ENCODE results near the gene GALNTL6.

The GALNTL6 gene

DNA sequence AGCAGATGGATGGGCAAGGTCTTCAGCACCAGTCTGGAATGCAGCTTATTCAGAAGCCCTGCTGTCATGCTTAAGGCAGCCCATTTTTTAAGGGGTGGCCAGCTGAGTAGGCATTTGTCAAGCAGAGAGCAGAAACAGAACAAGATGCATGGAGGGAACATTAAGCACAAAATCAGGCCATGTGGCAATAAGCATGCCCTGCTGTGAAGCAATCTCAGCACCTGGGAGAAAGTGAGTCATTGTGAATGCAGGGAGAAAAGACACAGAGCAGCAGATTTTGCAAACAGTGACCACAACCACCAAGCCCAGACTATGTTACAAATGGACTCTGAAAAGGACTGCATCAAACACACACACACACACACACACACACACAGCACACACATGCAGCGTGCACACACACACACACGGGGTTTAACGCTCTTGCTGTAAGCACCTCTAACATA lies 1261.3 kb downstream of the GALNTL6 start:
- DNase-seq (ENCODE audit: low read depth): peak; percentile 66

- DNase-seq (ENCODE audit: low read depth): no peak
These were observed 1263.9 kb downstream of the GALNTL6 start for GRCh38 chr4:173076903-173077634.

- DNase-seq (ENCODE audit: low read depth): no peak
These were observed 1274.9 kb downstream of the GALNTL6 start for GRCh38 chr4:173088144-173088543.
